Esophagus (tissue), 2 donors: Measurements from ENCODE around the gene GSTM3. TPM values are rescaled to one million over a fixed set of nuclear protein-coding genes. Genes with fewer than 3 reads are reported as not detected.

Experiments used
- H3K27ac ChIP-seq, 2 donors: one replicate each; pipeline ENCODE4 v1.5.1; 2013; ENCODE audit warnings: low read depth in 2 of 2, mild to moderate bottlenecking in 2 of 2, inconsistent platforms in 1 of 2, low read length in 1 of 2, moderate library complexity in 1 of 2
- H3K27me3 ChIP-seq, 2 donors: one replicate each; pipeline ENCODE4 v1.6.1; 2013; ENCODE audit warnings: low read length in 2 of 2, control low read depth in 1 of 2, mild to moderate bottlenecking in 1 of 2; ENCODE audit not compliant: insufficient read depth in 2 of 2, control insufficient read depth in 1 of 2
- H3K36me3 ChIP-seq, 2 donors: one replicate each; pipeline ENCODE4 v1.6.1; 2013; ENCODE audit warnings: low read length in 1 of 2; ENCODE audit not compliant: control insufficient read depth in 2 of 2, insufficient read depth in 2 of 2
- H3K4me1 ChIP-seq, 2 donors: one replicate each; pipeline ENCODE4 v1.6.1; 2013; ENCODE audit warnings: low read length in 1 of 2; ENCODE audit not compliant: control insufficient read depth in 2 of 2, insufficient read depth in 2 of 2
- H3K4me3 ChIP-seq, 2 donors: one replicate each; pipeline ENCODE4 v1.5.1; 2013; ENCODE audit warnings: low read length in 2 of 2, mild to moderate bottlenecking in 2 of 2, low read depth in 1 of 2, moderate library complexity in 1 of 2
- H3K9me3 ChIP-seq, 2 donors: one replicate each; pipeline ENCODE4 v1.6.1; 2013; ENCODE audit warnings: mild to moderate bottlenecking in 2 of 2, low read depth in 1 of 2, low read length in 1 of 2, moderate library complexity in 1 of 2; ENCODE audit not compliant: control insufficient read depth in 2 of 2, insufficient read depth in 1 of 2
- WGBS, 2 donors: extraction: QIAGEN DNeasy Blood & Tissue Kit; methylation state at CpG; one replicate each; pipeline ENCODE4 v1.1.7; 2013; 5-methylcytosine and 5-hydroxymethylcytosine counted together
- polyA plus RNA-seq, 2 donors: library from polyadenylated mRNA; stranded (reverse); fragments of 200-250 nt; gene quantifications; one replicate each; pipeline ENCODE4 v1.2.3, GENCODE V29; 2013
- donor health status: healthy with polysubstance abuse.
- donor health status: Bipolar disorder and iron deficiency.

GSTM3 gene
- polyA plus RNA-seq, 2 donors: 77.5 to 106 TPM

DNA sequence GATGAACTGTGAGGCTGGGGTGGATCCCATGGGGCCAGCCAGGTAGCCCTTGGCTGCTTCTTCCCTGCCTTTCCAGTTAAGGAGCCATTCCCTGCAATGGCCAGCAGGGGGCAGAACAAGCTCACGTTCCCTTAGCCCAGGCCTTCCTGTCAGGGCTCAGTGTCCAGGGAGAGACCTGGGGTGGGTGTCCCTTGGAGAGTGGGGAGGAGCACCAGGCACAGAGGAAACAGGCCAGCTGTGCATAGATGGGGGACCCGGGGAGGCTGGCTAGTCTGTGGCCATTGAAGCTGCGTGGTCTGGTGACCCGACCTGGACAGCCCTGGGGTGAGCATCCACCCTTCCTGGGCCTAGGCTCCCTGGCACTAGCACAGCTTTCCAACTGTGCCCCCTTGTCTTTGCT lies 36.1 kb upstream of the GSTM3 start:
- no peaks in the 10 kb centered on the region for H3K9me3 ChIP-seq
- no peak overlapping the region for H3K4me3 ChIP-seq
- peaks cover 0 to 2% of the 10 kb centered on the region in 2 donors for H3K4me1 ChIP-seq
- no peaks in the 10 kb centered on the region for H3K36me3 ChIP-seq
- no peaks in the 10 kb centered on the region for H3K27me3 ChIP-seq
- WGBS, 2 donors: 30 to 39% methylated on average over 4 of the region's 4 CpGs
- peak overlapping the region in 1 of 2 donors; percentile 13 for H3K27ac ChIP-seq

DNA sequence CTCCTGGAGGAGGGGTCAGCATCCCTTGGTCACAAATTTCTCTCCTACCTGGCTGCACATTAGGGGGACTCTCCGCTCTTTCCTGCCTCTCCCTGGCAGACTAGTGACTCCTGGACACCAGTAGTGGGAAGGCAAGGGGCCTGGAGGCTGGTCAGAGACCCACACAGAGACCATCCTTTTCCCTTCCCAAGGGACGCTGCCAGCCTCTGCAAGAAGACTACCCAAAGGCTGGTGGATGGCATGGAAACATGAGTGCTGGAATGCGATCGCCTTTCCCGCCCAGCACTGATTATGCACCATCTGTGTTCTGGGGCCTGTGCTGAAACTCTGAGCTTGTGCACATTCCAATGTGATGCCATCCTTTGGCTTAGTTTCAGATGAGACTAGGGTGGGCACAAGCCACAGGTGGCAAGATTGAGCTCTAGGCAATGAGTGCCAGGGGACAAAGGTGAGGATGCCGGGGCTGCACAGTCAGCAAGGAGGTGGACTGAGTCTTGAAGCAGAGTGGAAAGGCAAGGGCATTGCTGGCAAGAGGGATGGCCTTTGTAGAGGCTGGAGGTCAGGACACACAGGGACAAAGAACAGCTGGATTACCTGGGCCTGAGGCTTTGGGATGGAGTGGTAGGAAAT lies 35.5 kb upstream of the GSTM3 start:
- H3K27ac ChIP-seq: no peak overlapping the region
- WGBS, 2 donors: 86 to 88% methylated on average over 6 of the region's 6 CpGs
- H3K36me3 ChIP-seq: no peaks in the 10 kb centered on the region
- no peaks in the 10 kb centered on the region for H3K9me3 ChIP-seq
- no peaks in the 10 kb centered on the region for H3K27me3 ChIP-seq
- no peak overlapping the region for H3K4me3 ChIP-seq
- peaks cover 0 to 2% of the 10 kb centered on the region in 2 donors for H3K4me1 ChIP-seq

DNA sequence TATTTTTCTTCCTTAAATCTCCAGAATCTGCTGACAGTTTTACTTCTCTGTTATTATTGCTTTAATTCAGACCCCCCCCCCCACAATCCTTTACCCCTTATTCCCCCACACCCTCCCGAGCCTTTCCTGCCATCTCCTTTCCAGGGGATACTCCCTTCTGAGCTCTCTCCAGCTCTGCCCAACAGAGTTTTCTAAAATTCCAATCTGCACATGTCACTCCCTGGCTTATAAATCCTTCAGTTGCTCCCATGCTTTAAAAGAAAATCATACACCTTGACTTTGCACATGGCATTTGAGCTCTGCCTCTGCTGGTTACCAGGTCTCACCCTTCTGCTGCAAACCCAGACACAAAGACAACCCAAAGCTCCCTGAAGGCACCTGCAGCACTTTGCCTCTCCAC lies 34.6 kb upstream of the GSTM3 start:
- no peaks in the 10 kb centered on the region for H3K27me3 ChIP-seq
- H3K27ac ChIP-seq: no peak overlapping the region
- H3K4me3 ChIP-seq: no peak overlapping the region
- 34 to 48% methylated on average over 1 of the region's 1 CpG for WGBS, 2 donors
- H3K9me3 ChIP-seq: no peaks in the 10 kb centered on the region
- H3K4me1 ChIP-seq: peaks cover 0 to 2% of the 10 kb centered on the region in 2 donors
- no peaks in the 10 kb centered on the region for H3K36me3 ChIP-seq

DNA sequence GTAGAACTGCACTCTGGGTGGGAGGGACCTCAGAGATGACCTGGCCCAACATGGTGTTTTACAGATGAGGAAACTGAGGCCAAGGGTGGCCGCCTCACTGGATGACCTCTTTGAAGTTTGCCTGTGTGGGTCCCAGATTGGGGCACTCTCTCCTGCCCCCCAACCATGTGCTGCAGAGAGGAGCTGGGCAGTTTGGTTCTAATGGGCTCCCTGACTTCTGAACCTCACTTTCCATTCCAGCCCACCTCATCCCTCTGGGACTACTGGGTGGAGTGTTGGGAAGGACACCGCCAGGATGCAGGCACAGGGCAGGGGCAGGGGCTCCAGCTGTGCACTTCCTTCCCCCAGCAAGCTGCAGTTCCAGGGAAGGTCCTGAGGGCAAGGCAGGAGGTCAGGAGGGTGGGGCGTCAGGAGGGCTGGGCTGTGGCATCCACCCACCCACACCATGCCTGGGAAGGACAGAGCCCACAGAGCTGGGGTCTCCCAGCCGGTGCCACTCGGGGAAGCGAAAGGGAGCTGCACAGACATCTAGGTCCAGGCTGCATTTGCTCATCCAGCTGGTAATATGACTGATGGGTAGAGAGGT lies 33.2 kb upstream of the GSTM3 start:
- Histone ChIP-seq H3K4me3 (no peak overlapping the region), H3K27ac (no peak overlapping the region), H3K36me3 (no peaks in the 10 kb centered on the region), H3K27me3 (no peaks in the 10 kb centered on the region), H3K4me1 (peaks cover 0 to 2% of the 10 kb centered on the region in 2 donors), H3K9me3 (no peaks in the 10 kb centered on the region)
- 49 to 50% methylated on average over 6 of the region's 6 CpGs for WGBS, 2 donors

DNA sequence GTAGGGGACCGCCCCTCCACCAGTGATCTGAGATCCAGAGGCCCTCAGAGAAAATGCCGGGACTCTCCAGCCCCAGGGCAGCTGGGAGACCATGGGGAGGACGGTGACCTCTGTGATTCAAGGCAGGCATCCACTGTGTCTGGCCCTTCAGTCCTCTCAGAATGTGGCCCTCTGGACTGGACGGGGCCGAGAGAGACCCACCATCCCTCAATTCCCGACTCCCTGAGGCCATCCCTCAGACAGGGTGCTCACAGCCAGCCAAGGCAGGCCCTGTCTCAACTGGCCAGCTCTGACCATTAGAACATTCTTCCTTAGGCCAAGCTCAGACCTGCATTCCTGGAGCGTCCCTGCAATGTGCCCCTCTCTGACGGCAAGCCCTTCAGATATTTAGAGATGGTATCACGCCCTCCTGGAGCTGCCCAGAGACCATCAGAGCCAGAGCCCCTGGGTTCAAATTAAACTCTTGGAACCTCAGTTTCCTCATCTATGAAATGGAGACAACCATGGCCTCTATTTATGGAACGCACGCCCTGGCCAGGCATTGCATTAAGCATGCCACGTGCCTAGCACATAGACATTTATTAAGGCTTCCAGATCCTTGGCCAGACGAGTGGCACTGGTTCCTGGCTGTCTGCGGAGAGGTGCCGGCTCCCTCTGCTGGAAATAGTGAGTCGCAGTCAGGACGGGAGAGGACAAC lies 32.5 kb upstream of the GSTM3 start:
- Histone ChIP-seq H3K4me3 (no peak overlapping the region), H3K27ac (no peak overlapping the region), H3K4me1 (peaks cover 0 to 2% of the 10 kb centered on the region in 2 donors), H3K9me3 (no peaks in the 10 kb centered on the region), H3K36me3 (no peaks in the 10 kb centered on the region), H3K27me3 (no peaks in the 10 kb centered on the region)
- 45 to 48% methylated on average over 17 of the region's 17 CpGs for WGBS, 2 donors

DNA sequence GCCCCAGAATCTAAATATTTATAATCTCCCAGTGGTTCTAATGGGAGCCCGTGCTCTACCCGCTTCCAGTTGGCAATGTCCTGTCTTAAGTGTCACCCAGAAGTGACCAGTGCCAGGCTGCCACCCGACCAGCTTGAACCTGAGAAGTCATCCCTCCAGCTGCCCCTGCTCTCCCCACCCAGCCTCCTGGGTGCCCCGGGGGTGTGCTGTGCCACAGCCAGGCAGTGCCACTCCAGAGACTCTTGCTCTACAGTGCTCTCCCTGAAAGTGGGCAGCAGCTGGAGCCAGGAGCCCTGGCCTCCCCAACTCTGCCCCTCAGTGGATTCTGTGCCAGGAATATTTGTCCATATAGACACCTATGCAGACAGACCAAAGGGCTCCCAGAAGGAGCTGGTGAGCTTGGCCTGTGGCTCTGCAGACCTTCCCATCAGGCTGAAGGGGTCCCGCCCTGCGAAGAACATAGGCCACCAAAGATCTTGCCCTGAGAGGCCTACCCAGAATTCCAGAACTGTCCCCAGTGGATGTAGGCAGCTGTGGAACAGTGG lies 31.9 kb upstream of the GSTM3 start:
- Histone ChIP-seq H3K4me3 (no peak overlapping the region), H3K36me3 (no peaks in the 10 kb centered on the region), H3K27ac (no peak overlapping the region), H3K4me1 (peaks cover 0 to 2% of the 10 kb centered on the region in 2 donors), H3K27me3 (no peaks in the 10 kb centered on the region), H3K9me3 (no peaks in the 10 kb centered on the region)
- 91 to 94% methylated on average over 6 of the region's 6 CpGs for WGBS, 2 donors

DNA sequence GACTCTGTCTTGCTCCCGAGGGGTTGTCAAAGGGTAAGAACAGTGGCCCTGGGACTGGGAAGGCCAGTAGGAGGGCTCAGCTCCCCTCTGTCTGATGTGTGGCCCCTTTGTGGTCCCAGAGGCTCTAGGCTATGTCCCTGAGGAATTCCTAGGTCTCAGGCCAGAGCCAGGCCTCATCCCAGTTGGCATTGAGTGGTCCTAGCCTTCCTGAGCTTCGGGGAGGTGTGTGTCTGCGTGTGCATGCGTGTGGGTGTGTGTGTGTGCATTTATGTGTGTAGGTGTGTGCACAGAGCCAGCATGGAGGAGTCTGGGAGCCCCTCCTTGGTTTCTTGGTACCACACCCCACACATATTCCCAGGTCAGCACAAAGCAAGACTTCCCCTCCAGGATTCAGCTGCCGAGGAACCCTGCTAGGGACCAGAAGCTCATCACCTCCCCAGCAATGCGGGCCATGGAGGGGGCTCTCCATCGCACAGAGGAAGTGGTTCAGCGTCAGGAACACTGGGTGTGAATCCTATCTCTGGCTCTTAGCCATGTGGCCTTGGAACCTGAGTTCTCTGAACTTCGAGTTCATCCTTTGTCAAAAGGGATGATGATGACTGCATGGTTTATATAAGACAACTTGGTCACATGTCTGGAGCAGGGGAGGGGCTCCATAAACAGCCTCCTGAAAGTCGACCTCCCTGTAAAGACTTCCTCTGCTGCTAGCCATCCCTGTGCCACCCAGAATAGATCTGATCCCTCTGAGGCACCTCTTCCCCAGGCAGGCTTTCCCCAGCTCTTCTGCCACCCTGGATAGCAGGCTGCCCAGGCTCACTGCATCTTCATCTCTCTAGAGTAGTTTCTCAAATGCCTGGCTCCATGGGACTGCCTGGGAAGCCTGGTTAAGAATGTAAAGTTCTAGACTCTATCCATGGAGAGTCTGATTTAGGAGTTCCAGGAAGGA lies 31.1 kb upstream of the GSTM3 start:
- Histone ChIP-seq H3K27me3 (no peaks in the 10 kb centered on the region), H3K4me1 (peaks cover 0 to 2% of the 10 kb centered on the region in 2 donors), H3K36me3 (no peaks in the 10 kb centered on the region), H3K27ac (no peak overlapping the region), H3K9me3 (no peaks in the 10 kb centered on the region), H3K4me3 (no peak overlapping the region)
- WGBS, 2 donors: 70 to 74% methylated on average over 10 of the region's 10 CpGs

DNA sequence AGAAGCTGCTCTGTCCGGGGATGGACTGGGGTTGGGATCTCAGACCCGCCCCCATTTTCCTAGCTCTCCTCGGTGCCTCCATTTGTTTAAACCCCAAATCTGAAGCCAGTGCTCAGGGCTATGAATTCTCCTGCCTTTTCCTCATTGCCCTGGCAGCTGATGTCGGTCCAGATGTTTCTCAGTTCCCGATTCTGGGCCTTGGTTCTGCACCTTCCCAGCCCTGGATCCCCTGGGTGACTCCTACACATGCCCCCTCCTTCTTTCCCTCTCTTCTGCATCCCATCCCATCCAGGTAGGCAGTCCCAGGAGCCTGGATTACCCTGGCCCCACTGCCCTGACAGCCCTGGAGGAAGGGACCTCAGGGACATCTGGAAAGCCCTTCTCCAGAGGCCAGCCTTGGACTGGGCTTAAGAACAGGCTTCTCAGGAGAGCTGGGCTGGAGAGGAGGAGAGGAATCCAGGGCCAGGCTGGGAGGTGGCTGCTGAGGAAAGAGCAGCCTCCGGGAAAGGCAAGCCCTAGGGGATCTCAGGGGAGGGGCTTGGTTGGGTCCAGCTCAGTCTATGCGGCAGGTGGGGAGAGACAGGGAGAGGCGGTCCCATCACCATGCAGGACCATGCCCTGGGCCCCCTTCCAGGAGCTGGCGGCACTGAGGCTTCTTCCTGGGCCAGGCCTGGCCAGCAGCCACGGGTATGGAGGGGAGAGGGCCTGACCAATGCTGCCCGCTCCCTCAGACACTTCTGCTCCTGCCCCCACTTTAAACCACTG lies 29.7 kb upstream of the GSTM3 start:
- WGBS, 2 donors: 75 to 80% methylated on average over 11 of the region's 11 CpGs
- H3K27me3 ChIP-seq: no peaks in the 10 kb centered on the region
- H3K27ac ChIP-seq: no peak overlapping the region
- H3K36me3 ChIP-seq: no peaks in the 10 kb centered on the region
- H3K4me1 ChIP-seq: peaks cover 0 to 2% of the 10 kb centered on the region in 2 donors
- no peak overlapping the region for H3K4me3 ChIP-seq
- no peaks in the 10 kb centered on the region for H3K9me3 ChIP-seq
